Measurements from ENCODE around the gene TUBD1. TPM values are rescaled to one million over a fixed set of nuclear protein-coding genes. Genes with fewer than 3 reads are reported as not detected.
A peak's percentile ranks its signal among the peaks of the same experiment; 100 is the strongest.

Gene TUBD1
- total RNA-seq, 2 experiments from 2014 or later: 16.5 to 21.1 TPM

GRCh38 chr17:59814685-59815084 is 78.1 kb downstream of the TUBD1 start:
- Mint-ChIP-seq H3K9me3 (no peaks in the 10 kb centered on the region), H3K36me3 (peaks cover 26% of the 10 kb centered on the region), H3K4me1 (peaks cover 22% of the 10 kb centered on the region), H3K27me3 (no peaks in the 10 kb centered on the region), H3K27ac (no peak overlapping the region), H3K4me3 (no peak overlapping the region)
- DNase-seq (no peak), ATAC-seq (ENCODE audit: low read depth) (no peak)
- POLR2A ChIA-PET: interaction anchor here (1.0 kb wide), 1 partner anchor 23 kb away, joined by 4 read pairs; no protein-coding TSS in a partner anchor

GRCh38 chr17:59814276-59814675 is 78.5 kb downstream of the TUBD1 start:
- no peak overlapping the region for H3K4me3 Mint-ChIP-seq
- H3K36me3 Mint-ChIP-seq: peaks cover 27% of the 10 kb centered on the region
- POLR2A ChIA-PET: interaction anchor here (1.0 kb wide), 1 partner anchor 23 kb away, joined by 4 read pairs; no protein-coding TSS in a partner anchor
- ATAC-seq (ENCODE audit: low read depth) (no peak), DNase-seq (no peak)
- no peak overlapping the region for H3K27ac Mint-ChIP-seq
- H3K27me3 Mint-ChIP-seq: no peaks in the 10 kb centered on the region
- no peaks in the 10 kb centered on the region for H3K9me3 Mint-ChIP-seq
- peaks cover 22% of the 10 kb centered on the region for H3K4me1 Mint-ChIP-seq

- DNase-seq (no peak), ATAC-seq (ENCODE audit: low read depth) (peak; percentile 33)
- Mint-ChIP-seq H3K36me3 (peaks cover 27% of the 10 kb centered on the region), H3K4me1 (peaks cover 24% of the 10 kb centered on the region), H3K27ac (peak overlapping the region; percentile 49), H3K27me3 (no peaks in the 10 kb centered on the region), H3K9me3 (no peaks in the 10 kb centered on the region), H3K4me3 (peak overlapping the region; percentile 17)
- POLR2A ChIA-PET: interaction anchor here (0.7 kb wide), 1 partner anchor 13 kb away, joined by 3 read pairs; no protein-coding TSS in a partner anchor
Observed at GRCh38 chr17:59812139-59812538, 80.6 kb downstream of the TUBD1 start.

- peaks cover 26% of the 10 kb centered on the region for H3K4me1 Mint-ChIP-seq
- ATAC-seq (ENCODE audit: low read depth): no peak
- POLR2A ChIA-PET: interaction anchor here (0.7 kb wide), 1 partner anchor 14 kb away, joined by 3 read pairs; no protein-coding TSS in a partner anchor
Observed at GRCh38 chr17:59811209-59811608, 81.5 kb downstream of the TUBD1 start.

GRCh38 chr17:59810894-59811153 is 81.9 kb downstream of the TUBD1 start:
- Mint-ChIP-seq H3K4me3 (no peak overlapping the region), H3K9me3 (no peaks in the 10 kb centered on the region), H3K27me3 (no peaks in the 10 kb centered on the region), H3K36me3 (peaks cover 25% of the 10 kb centered on the region), H3K27ac (no peak overlapping the region), H3K4me1 (peaks cover 23% of the 10 kb centered on the region)
- no peak for DNase-seq
- no peak for ATAC-seq (ENCODE audit: low read depth)
- POLR2A ChIA-PET: no interaction called here

More at GRCh38 chr17:59811209-59811608, 81.5 kb downstream of the TUBD1 start:
- H3K9me3 Mint-ChIP-seq: no peaks in the 10 kb centered on the region
- no peaks in the 10 kb centered on the region for H3K27me3 Mint-ChIP-seq
- H3K4me3 Mint-ChIP-seq: no peak overlapping the region
- DNase-seq: no peak
- no peak overlapping the region for H3K27ac Mint-ChIP-seq
- H3K36me3 Mint-ChIP-seq: peaks cover 27% of the 10 kb centered on the region

Small RNA genes lying within 50 kb of the gene (microRNA-seq; reads per million reads assigned to microRNA genes)
- 97,923 reads per million, percentile 100 among the genes with 10 or more reads in this experiment for gene MIR21

Other genes with a start within 250 kb of the TUBD1 start
- 10 to 100 TPM; 16.2 to 17.3 TPM for gene PTRH2, start 185.5 kb downstream of the TUBD1 start, total RNA-seq
- 100 to 1,000 TPM; 114 to 116 TPM for gene VMP1, start 185.3 kb downstream of the TUBD1 start, total RNA-seq
- gene RPS6KB1, start 178 bp upstream of the TUBD1 start, total RNA-seq: 10 to 100 TPM; 46.3 to 49.4 TPM
- 10 to 100 TPM; 23.9 to 25.0 TPM for gene RNFT1, start 71.8 kb upstream of the TUBD1 start, total RNA-seq
- 10 to 100 TPM; 21.3 to 24.5 TPM for gene HEATR6, start 186.0 kb upstream of the TUBD1 start, total RNA-seq